Measurements from ENCODE around the gene SHISA9.

Gene SHISA9

DNA sequence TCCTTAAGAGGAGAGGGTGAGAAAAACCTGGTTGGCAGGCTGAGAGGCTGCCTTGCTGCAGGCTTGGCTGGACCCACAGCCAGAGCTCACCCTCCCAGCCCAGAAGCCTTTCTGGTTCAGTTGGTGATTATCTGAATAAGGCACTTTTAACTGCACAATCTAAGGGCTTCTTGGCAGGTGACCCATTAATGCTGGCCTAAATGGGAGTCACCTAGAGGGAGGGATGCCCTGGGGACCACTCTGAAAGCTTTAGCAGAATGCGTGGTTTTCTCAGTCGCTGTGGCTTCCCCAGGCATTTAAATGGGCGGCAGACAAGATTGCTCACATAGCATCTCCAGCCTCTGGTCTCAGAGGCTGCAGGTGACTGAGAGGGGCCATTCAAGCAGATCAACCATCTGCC lies 33.2 kb upstream of the SHISA9 start:
- TF ChIP-seq CTCF (IDR thresholded peaks at IDR 0.05; ENCODE audit: low read depth, low read length), result no peak
- no peak for TF ChIP-seq MYC (IDR thresholded peaks at IDR 0.05; ENCODE audit: low read depth, low read length)
- no peak for TF ChIP-seq POLR2A (IDR thresholded peaks at IDR 0.05; ENCODE audit: extremely low read depth, insufficient read length)
- TF ChIP-seq, protein P1, sequence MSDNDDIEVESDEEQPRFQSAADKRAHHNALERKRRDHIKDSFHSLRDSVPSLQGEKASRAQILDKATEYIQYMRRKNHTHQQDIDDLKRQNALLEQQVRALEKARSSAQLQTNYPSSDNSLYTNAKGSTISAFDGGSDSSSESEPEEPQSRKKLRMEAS (IDR thresholded peaks at IDR 0.05; ENCODE audit: low read depth, low read length), result no peak
- DNase-seq (ENCODE audit: low read depth), result no peak
- H3K4me3 ChIP-seq (ENCODE audit: low read depth, low read length), result no peak overlapping the region

- H3K4me3 ChIP-seq (ENCODE audit: low read depth, low read length), result no peak overlapping the region
- TF ChIP-seq POLR2A (IDR thresholded peaks at IDR 0.05; ENCODE audit: extremely low read depth, insufficient read length) (no peak), CTCF (IDR thresholded peaks at IDR 0.05; ENCODE audit: low read depth, low read length) (no peak), MYC (IDR thresholded peaks at IDR 0.05; ENCODE audit: low read depth, low read length) (no peak)
- TF ChIP-seq, protein P1 (IDR thresholded peaks at IDR 0.05; ENCODE audit: low read depth, low read length), result no peak
- no peak for DNase-seq (ENCODE audit: low read depth)
Observed at GRCh38 chr16:12868788-12869187, 32.6 kb upstream of the SHISA9 start.

DNA sequence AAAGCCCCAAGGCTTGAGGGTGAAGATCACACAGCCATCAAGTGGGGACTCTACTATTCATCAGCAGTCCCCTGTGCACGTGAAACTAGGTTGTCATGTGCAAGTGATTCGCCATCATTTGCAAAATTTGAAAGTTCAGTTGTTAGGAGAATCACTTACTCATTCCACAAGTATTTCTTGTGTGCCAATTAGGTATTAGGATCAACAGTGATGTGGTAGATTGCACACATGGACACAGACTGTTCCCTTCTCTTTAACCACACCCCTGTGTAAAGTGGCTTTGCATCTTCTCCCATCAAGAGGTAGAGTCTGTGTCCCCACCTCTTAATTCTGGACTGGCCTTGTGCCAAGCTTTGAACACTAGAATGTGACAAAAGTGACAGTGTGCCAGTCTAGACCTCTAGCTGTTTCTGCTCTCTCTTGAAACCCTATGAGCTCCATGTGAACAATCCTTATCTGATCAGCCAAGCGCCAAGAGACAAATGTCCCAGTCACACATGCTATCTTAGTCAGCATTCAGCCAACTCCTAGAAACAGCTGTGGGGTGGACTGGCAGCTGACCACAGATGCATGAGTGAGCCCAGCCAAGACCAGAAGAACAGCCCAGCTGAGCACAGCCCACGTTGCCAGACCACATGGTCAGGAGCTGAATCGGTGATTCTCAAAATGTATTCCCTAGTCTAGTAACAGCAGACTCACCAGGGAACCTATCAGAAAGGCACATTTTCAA lies 31.5 kb upstream of the SHISA9 start:
- no peak overlapping the region for H3K4me3 ChIP-seq (ENCODE audit: low read depth, low read length)
- no peak for TF ChIP-seq CTCF (IDR thresholded peaks at IDR 0.05; ENCODE audit: low read depth, low read length)
- no peak for TF ChIP-seq POLR2A (IDR thresholded peaks at IDR 0.05; ENCODE audit: extremely low read depth, insufficient read length)
- no peak for TF ChIP-seq MYC (IDR thresholded peaks at IDR 0.05; ENCODE audit: low read depth, low read length)
- TF ChIP-seq, protein P1 (IDR thresholded peaks at IDR 0.05; ENCODE audit: low read depth, low read length), result no peak
- no peak for DNase-seq (ENCODE audit: low read depth)

GRCh38 chr16:12871784-12872183 lies 29.6 kb upstream of the SHISA9 start:
- no peak for DNase-seq (ENCODE audit: low read depth)
- H3K4me3 ChIP-seq (ENCODE audit: low read depth, low read length), result no peak overlapping the region
- TF ChIP-seq, protein P1 (IDR thresholded peaks at IDR 0.05; ENCODE audit: low read depth, low read length), result no peak
- TF ChIP-seq MYC (IDR thresholded peaks at IDR 0.05; ENCODE audit: low read depth, low read length), result no peak

DNA sequence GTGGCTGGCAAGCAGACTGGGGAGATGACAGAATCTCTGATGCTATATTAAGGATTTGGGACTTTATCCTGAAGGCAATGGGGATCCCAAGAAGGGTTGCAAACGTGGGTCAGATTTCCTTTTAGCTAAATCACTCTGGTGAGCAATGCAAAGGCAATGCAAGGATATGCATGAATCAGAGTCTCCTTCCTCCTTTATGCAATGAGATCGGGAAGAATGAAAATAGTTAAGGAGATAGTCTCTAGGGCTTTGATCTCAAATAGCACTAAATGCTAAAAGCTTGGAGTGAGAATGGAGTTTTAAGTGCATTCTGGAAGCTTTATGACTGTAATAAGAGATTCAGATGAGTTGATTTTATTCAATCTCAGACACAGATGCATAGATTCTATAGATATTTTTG lies 27.2 kb upstream of the SHISA9 start:
- DNase-seq (ENCODE audit: low read depth), result no peak
- no peak overlapping the region for H3K4me3 ChIP-seq (ENCODE audit: low read depth, low read length)

More for the DNA sequence above, 27.2 kb upstream of the SHISA9 start:
- TF ChIP-seq MYC (IDR thresholded peaks at IDR 0.05; ENCODE audit: low read depth, low read length) (no peak), POLR2A (IDR thresholded peaks at IDR 0.05; ENCODE audit: extremely low read depth, insufficient read length) (no peak), CTCF (IDR thresholded peaks at IDR 0.05; ENCODE audit: low read depth, low read length) (no peak)
- TF ChIP-seq, protein P1 (IDR thresholded peaks at IDR 0.05; ENCODE audit: low read depth, low read length), result no peak

Measured in NB4 (cell line).